ENCODE results near the gene GNAS-AS1. TPM values are rescaled to one million over a fixed set of nuclear protein-coding genes. Genes with fewer than 3 reads are reported as not detected.

The GNAS-AS1 gene
- total RNA-seq, 1 donor from 2014 or later, result 0.25 TPM

DNA sequence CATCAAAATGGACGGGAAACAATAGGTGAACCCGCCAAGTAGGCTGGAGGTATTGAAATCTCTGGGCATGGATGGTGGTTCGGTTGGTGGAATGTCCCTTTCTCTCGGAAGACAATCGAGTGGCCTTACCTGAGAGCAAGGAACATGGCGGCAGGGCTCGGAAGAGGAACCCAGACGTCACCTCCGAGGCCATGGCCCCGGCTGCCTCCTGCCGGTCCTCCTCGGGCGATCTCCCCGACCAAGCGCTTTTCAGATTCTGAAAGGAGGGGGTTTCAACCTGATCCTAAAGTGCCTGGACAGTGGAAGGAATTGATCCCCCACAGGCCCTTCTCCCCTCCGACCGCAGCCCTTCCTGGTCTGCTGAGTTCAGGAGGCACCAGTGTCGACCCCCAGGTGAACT is 47.2 kb downstream of the GNAS-AS1 start:
- H3K27me3 ChIP-seq (ENCODE audit: low read depth), result peaks cover 90% of the 10 kb centered on the region
- intact Hi-C loops (cut with micrococcal nuclease), result no loop called here
- H3K27ac ChIP-seq (replicated peaks), result no peak overlapping the region
- no peak for DNase-seq
- no peaks in the 10 kb centered on the region for H3K9me3 ChIP-seq (replicated peaks)
- no peaks in the 10 kb centered on the region for H3K4me1 ChIP-seq
- no peak overlapping the region for H3K4me3 ChIP-seq
- no peaks in the 10 kb centered on the region for H3K36me3 ChIP-seq
- TF ChIP-seq, protein P1, sequence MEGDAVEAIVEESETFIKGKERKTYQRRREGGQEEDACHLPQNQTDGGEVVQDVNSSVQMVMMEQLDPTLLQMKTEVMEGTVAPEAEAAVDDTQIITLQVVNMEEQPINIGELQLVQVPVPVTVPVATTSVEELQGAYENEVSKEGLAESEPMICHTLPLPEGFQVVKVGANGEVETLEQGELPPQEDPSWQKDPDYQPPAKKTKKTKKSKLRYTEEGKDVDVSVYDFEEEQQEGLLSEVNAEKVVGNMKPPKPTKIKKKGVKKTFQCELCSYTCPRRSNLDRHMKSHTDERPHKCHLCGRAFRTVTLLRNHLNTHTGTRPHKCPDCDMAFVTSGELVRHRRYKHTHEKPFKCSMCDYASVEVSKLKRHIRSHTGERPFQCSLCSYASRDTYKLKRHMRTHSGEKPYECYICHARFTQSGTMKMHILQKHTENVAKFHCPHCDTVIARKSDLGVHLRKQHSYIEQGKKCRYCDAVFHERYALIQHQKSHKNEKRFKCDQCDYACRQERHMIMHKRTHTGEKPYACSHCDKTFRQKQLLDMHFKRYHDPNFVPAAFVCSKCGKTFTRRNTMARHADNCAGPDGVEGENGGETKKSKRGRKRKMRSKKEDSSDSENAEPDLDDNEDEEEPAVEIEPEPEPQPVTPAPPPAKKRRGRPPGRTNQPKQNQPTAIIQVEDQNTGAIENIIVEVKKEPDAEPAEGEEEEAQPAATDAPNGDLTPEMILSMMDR (IDR thresholded peaks at IDR 0.05; ENCODE audit: borderline replicate concordance), result no peak

DNA sequence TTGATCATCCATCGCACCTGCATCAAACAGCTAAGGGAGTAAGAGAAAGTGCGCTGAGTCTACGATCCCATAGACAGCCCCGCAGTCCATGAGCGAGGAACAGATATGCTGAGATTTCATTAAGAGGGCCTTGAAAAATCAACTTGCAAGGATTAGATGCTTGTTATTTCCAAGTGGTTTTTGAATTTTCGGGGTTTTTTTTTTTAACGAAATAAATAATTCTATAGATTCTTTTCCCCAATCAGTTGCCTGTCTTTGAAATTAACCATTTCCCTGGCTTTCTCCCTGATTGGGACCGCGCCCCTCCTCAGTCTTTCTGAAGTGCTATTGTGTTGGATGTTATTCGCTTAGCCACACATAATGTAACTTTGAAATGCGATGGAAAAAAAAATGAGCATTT is 48.6 kb downstream of the GNAS-AS1 start:
- no peak overlapping the region for H3K4me3 ChIP-seq
- peaks cover 89% of the 10 kb centered on the region for H3K27me3 ChIP-seq (ENCODE audit: low read depth)
- H3K9me3 ChIP-seq (replicated peaks), result no peaks in the 10 kb centered on the region
- H3K4me1 ChIP-seq, result no peaks in the 10 kb centered on the region
- H3K27ac ChIP-seq (replicated peaks), result no peak overlapping the region
- intact Hi-C loops (cut with micrococcal nuclease), result no loop called here
- TF ChIP-seq, protein P1 (IDR thresholded peaks at IDR 0.05; ENCODE audit: borderline replicate concordance), result no peak
- DNase-seq, result no peak
- no peaks in the 10 kb centered on the region for H3K36me3 ChIP-seq

DNA sequence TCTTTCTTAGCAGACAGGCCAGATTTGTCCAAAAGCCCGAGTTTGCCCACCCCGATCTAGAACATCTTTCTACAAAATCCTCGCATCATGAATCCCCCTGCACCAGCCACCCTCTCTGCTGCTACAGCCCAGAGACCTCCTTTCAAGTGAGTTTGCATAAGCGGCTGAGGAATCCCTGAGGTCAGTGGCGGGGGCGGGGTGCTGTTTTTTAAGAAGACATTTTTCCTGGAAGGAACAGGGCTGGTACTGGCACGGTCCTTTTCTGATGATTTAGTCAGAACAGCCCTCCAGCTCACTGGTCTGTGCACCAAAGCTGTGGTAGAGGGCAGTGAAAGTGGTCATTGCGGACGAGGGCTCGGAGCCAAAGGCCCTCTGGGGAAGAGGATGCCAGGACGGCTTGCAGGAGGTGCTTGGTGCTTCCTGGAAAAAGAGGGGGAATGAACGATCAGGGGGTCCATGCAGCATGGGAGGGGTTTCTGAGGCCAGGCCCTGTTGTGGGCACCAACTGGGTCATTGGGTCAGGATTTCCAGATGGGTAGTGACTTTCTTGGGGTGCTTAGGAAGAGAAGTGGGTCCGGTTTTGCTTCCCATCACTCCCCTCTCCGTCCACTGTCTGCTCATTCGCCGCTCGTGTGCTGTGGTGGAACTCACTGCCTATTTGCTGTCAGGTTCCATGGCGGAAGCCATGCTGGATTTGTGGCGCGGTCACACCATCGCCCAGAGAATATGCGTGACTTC is 50.4 kb downstream of the GNAS-AS1 start:
- Histone ChIP-seq H3K27ac (replicated peaks) (no peak overlapping the region), H3K4me1 (no peaks in the 10 kb centered on the region), H3K36me3 (no peaks in the 10 kb centered on the region), H3K9me3 (replicated peaks) (no peaks in the 10 kb centered on the region), H3K4me3 (no peak overlapping the region), H3K27me3 (ENCODE audit: low read depth) (peaks cover 94% of the 10 kb centered on the region)
- TF ChIP-seq, protein P1 (IDR thresholded peaks at IDR 0.05; ENCODE audit: borderline replicate concordance), result no peak
- DNase-seq, result no peak
- intact Hi-C loops (cut with micrococcal nuclease), result no loop called here

DNA sequence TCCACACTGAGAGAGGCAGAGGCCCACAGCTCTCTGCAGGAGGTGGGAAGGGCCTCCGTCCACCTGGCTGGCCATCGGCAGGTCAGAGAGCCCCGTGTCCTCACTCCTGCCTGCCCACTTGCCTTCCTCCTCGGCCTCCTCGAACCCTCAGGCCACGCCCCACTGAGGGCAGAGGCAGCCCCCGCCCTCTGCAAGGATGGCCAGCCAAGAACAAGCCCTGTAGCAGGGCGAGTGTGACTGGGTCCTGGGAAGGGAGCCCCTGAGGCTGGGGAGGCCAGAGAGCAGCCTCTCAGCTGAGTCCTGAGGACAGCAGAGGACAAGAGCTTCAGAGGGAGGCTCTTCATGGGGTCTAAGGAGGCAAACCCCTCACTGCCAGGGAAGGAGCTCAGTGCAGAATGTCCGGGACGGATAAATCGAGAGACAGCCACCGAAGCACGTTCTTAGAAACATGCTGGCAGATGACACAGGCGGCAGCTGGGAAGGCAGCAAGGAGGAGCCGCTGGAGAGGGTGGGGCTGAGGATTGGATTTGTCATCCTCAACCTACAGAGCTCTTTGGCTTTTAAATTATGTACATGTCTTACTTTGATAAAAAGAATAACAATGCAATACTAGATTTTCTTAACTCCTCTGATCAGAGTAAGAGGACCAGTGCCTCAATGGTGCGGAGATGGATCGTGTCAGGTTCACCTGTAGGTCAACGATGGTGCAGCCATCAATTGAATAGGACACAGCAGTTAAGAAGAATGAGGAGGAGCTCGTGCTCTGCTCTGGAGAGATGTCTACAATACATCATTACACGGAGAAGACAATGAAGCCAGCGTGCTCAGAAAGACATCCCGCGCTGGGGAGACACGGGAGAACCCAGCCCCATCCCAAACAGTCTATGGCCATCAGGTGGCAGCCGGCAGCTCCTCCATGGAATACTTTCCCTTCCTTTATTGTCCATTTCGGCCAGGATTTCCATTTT is 53.0 kb downstream of the GNAS-AS1 start:
- no peaks in the 10 kb centered on the region for H3K9me3 ChIP-seq (replicated peaks)
- peaks cover 93% of the 10 kb centered on the region for H3K27me3 ChIP-seq (ENCODE audit: low read depth)
- no peak for DNase-seq
- no peak overlapping the region for H3K27ac ChIP-seq (replicated peaks)
- H3K4me1 ChIP-seq, result no peaks in the 10 kb centered on the region
- TF ChIP-seq, protein P1 (IDR thresholded peaks at IDR 0.05; ENCODE audit: borderline replicate concordance), result no peak
- intact Hi-C loops (cut with micrococcal nuclease), result no loop called here
- no peak overlapping the region for H3K4me3 ChIP-seq
- H3K36me3 ChIP-seq, result no peaks in the 10 kb centered on the region

DNA sequence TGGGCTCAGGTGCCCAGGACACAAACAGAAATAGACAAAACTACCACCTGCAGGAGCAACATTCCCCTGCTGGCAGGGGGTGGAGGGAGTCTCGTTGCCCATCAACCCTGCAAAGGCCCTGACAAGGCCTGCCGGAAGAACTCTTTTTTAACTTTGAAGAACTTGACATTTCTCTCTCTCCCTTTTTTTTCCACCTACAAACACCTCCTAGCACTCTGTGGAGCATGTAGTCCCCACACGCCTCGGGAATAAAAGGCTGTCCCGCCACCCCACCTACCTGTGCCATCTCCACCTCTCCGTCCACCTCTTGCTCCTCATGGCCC is 54.8 kb downstream of the GNAS-AS1 start:
- no peak for DNase-seq
- intact Hi-C loops (cut with micrococcal nuclease), result no loop called here
- Histone ChIP-seq H3K9me3 (replicated peaks) (no peaks in the 10 kb centered on the region), H3K27me3 (ENCODE audit: low read depth) (peaks cover 93% of the 10 kb centered on the region), H3K36me3 (no peaks in the 10 kb centered on the region), H3K27ac (replicated peaks) (no peak overlapping the region), H3K4me1 (no peaks in the 10 kb centered on the region), H3K4me3 (no peak overlapping the region)
- TF ChIP-seq, protein P1 (IDR thresholded peaks at IDR 0.05; ENCODE audit: borderline replicate concordance), result no peak

All from left ventricle myocardium inferior (tissue), 1 donor.